Measurements from ENCODE around the gene HNRNPUL1. TPM values are rescaled to one million over a fixed set of nuclear protein-coding genes. Genes with fewer than 3 reads are reported as not detected.

HNRNPUL1 gene
- total and polyA plus RNA-seq, 2 of the 8 experiments (the other 6 are each of a cell fraction or from before 2014, with no cell fraction given): 99.5 to 264 TPM

DNA sequence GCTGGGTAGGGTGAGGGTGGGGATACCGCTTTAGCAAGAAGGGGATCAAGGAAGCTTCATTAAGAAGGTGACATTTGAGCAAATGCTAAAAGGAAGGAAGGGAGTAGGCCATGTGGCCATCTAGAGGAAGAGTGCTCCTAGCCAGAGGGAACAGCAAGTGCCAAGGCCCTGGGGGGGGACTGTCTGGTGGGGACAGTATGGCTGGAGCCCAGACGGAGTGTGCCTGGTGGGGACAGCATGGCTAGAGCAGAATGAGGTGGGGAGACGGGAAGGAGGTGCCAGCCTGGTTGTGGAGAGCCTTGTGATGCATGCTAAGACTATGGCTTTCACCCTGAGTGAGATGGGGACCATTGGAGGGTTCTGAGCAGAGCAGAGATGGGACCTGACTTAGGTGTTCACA is 91.6 kb downstream of the HNRNPUL1 start:
- Histone ChIP-seq H2BK20ac (ENCODE audit: low read length) (no peak overlapping the region), H3K14ac (ENCODE audit: insufficient read length) (no peak overlapping the region), H3K27ac (ENCODE audit: low read depth, low read length) (no peak overlapping the region), H2AK5ac (ENCODE audit: low read depth, low read length) (no peak overlapping the region), H3K56ac (replicated peaks; ENCODE audit: insufficient read length, low read depth, low read length) (no peak overlapping the region), H2BK120ac (replicated peaks; ENCODE audit: low read depth, low read length) (no peak overlapping the region), H3K9ac (replicated peaks in 1 of 4; ENCODE audit: extremely low read depth in 1 of 4, low read depth in 3 of 4, low read length in 3 of 4) (no peak overlapping the region), H3K4ac (replicated peaks; ENCODE audit: insufficient read length, low read depth, low read length) (no peak overlapping the region), H3K27me3 (replicated peaks in 1 of 4; ENCODE audit: control insufficient read depth in 3 of 4, extremely low read depth in 1 of 4, insufficient read depth in 3 of 4, low read length in 3 of 4) (peaks cover 10 to 28% (median 22%) of the 10 kb centered on the region in 4 experiments), H3K23ac (ENCODE audit: insufficient read length) (no peak overlapping the region), H4K20me1 (replicated peaks in 1 of 2; ENCODE audit: control insufficient read depth in 1 of 2, insufficient read depth in 2 of 2, low read length in 2 of 2) (peaks cover 0 to 7% of the 10 kb centered on the region in 2 experiments), H2BK5ac (ENCODE audit: low read depth, low read length) (no peak overlapping the region), H3K23me2 (ENCODE audit: low read depth, low read length) (peaks cover 26% of the 10 kb centered on the region), H3K36me3 (ENCODE audit: control insufficient read depth in 2 of 4, insufficient read depth in 4 of 4, low read length in 3 of 4) (no peaks in the 10 kb centered on the region), H3K4me3 (ENCODE audit: extremely low read depth in 1 of 4, insufficient read depth in 2 of 4, low read depth in 3 of 4, low read length in 4 of 4) (no peak overlapping the region), H3K18ac (ENCODE audit: extremely low read depth, low read length) (no peak overlapping the region), H3K79me1 (ENCODE audit: low read depth, low read length) (no peaks in the 10 kb centered on the region; the same call in 1 of the 2 replicates), H3K9me3 (ENCODE audit: insufficient read depth in 2 of 2, low read depth in 1 of 2, low read length in 1 of 2) (no peaks in the 10 kb centered on the region), H4K5ac (ENCODE audit: insufficient read length, low read depth, low read length) (no peak overlapping the region), H2AFZ (ENCODE audit: low read length) (no peak overlapping the region), H3K4me2 (ENCODE audit: insufficient read depth in 1 of 2, low read depth in 2 of 2, low read length in 2 of 2) (no peak overlapping the region), H4K8ac (ENCODE audit: extremely low read depth, insufficient read depth, low read length) (peak overlapping the region; percentile 17; the same call in 1 of the 2 replicates), H3K79me2 (ENCODE audit: control insufficient read depth in 1 of 2, insufficient read depth in 2 of 2, low read length in 2 of 2) (no peaks in the 10 kb centered on the region), H2BK15ac (ENCODE audit: low read length) (no peak overlapping the region), H2BK12ac (ENCODE audit: low read depth, low read length) (no peak overlapping the region), H4K91ac (replicated peaks; ENCODE audit: insufficient read length, low read length) (no peak overlapping the region), H3K4me1 (replicated peaks in 1 of 4; ENCODE audit: control insufficient read depth in 3 of 4, insufficient read depth in 4 of 4, low read length in 3 of 4) (peaks cover 0 to 14% (median 4%) of the 10 kb centered on the region in 4 experiments; a peak in 5 of 7 replicates)
- no peak for FAIRE-seq
- 73% methylated on average over 3 of the region's 3 CpGs; no CpG with 5 or more reads in 1 of the 2 experiments for WGBS, 2 experiments (ENCODE audit: extremely low coverage in 1 of 2, insufficient coverage in 1 of 2, insufficient read length in 1 of 2, insufficient replicate concordance in 2 of 2, low coverage in 1 of 2, low lambda C conversion rate in 2 of 2, missing lambda C conversion rate in 1 of 2)
- ChIA-PET CTCF (ENCODE audit: partially characterized antibody) (interaction anchor here (0.5 to 8.0 kb wide), 9 partner anchors 9 to 579 kb away, joined by 3 to 37 read pairs (median 4); partner anchors contain the start of gene B9D2), POLR2A (ENCODE audit: partially characterized antibody) (interaction anchor here (0.9 to 5.4 kb wide), 3 partner anchors 8 to 81 kb away, joined by 3 to 29 read pairs (median 3); partner anchors contain the start of genes B9D2 and CCDC97)
- DNase-seq (ENCODE audit: low read depth in 1 of 2, low spot score in 2 of 2): no peak
- no peak for TF ChIP-seq CTBP2 (IDR thresholded peaks at IDR 0.05; ENCODE audit: borderline replicate concordance, insufficient read depth, insufficient read length, low read length)
- TF ChIP-seq, protein P1, sequence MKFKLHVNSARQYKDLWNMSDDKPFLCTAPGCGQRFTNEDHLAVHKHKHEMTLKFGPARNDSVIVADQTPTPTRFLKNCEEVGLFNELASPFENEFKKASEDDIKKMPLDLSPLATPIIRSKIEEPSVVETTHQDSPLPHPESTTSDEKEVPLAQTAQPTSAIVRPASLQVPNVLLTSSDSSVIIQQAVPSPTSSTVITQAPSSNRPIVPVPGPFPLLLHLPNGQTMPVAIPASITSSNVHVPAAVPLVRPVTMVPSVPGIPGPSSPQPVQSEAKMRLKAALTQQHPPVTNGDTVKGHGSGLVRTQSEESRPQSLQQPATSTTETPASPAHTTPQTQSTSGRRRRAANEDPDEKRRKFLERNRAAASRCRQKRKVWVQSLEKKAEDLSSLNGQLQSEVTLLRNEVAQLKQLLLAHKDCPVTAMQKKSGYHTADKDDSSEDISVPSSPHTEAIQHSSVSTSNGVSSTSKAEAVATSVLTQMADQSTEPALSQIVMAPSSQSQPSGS (IDR thresholded peaks at IDR 0.05; ENCODE audit: low read length): no peak
- TF ChIP-seq, protein P2, sequence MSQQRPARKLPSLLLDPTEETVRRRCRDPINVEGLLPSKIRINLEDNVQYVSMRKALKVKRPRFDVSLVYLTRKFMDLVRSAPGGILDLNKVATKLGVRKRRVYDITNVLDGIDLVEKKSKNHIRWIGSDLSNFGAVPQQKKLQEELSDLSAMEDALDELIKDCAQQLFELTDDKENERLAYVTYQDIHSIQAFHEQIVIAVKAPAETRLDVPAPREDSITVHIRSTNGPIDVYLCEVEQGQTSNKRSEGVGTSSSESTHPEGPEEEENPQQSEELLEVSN (IDR thresholded peaks at IDR 0.05): no peak
- TF ChIP-seq RFX5 (IDR thresholded peaks at IDR 0.05; ENCODE audit: borderline replicate concordance, low read depth, low read length): no peak
- no peak for TF ChIP-seq HDAC2 (IDR thresholded peaks at IDR 0.05; ENCODE audit: borderline replicate concordance in 1 of 2, low read depth in 2 of 2, low read length in 2 of 2)
- TF ChIP-seq HDAC6 (IDR thresholded peaks at IDR 0.05; ENCODE audit: low read depth, low read length): no peak
- TF ChIP-seq CHD2 (IDR thresholded peaks at IDR 0.05; ENCODE audit: low read length): no peak
- no peak for TF ChIP-seq FOSL1 (IDR thresholded peaks at IDR 0.05; ENCODE audit: insufficient read depth, low read depth, low read length)
- no peak for TF ChIP-seq RBBP5 (IDR thresholded peaks at IDR 0.05; ENCODE audit: borderline replicate concordance, low read depth, low read length)
- no peak for TF ChIP-seq MAFK (IDR thresholded peaks at IDR 0.05; ENCODE audit: low read depth, low read length)
